IMR-90 (cell line): ENCODE measurements around the gene TNRC18. TPM values are rescaled to one million over a fixed set of nuclear protein-coding genes. Genes with fewer than 3 reads are reported as not detected.

Experiments used
- ATAC-seq: fragments of 200-7000 bp; cut with Tn5 transposase; 2 replicates; pipeline ENCODE4 v1.9.1; 2020; ENCODE audit warnings: low read depth, mild to moderate bottlenecking, moderate library complexity
- BruUV-seq: library from RNA; stranded (reverse); fragments of 400-500 nt; replicated peaks from 2 replicates; lab custom pipeline; 2021; lab: Mats Ljungman, UMichigan
- CTCF ChIA-PET: fragments of 300-600 bp; formaldehyde crosslinking; extraction: SDS; loops from one replicate; lab custom pipeline; 2021; ENCODE audit warnings: antibody characterized with exemption; lab: Yijun Ruan, JAX
- POLR2A ChIA-PET: fragments of 300-600 bp; sonication (Branson Sonifier 250); formaldehyde crosslinking; loops from one replicate; lab custom pipeline; 2022; ENCODE audit warnings: antibody characterized with exemption; ENCODE audit not compliant: unreplicated experiment; lab: Charles Lee
- DNase-seq: peaks from one replicate; pipeline ENCODE4 v3.0.0; 2013
- H2AFZ ChIP-seq: replicated peaks from 2 replicates; pipeline ENCODE3; 2013; ENCODE audit warnings: low read length, mild to moderate bottlenecking; ENCODE audit not compliant: poor library complexity
- H2AK5ac ChIP-seq: 2 replicates; pipeline ENCODE4 v1.6.1; 2013; ENCODE audit warnings: low read depth, low read length, inconsistent platforms
- H2AK9ac ChIP-seq: replicated peaks from 2 replicates; pipeline ENCODE3; 2013; ENCODE audit warnings: mild to moderate bottlenecking, low read depth, low read length, moderate library complexity; ENCODE audit not compliant: poor library complexity
- H2BK120ac ChIP-seq: 2 replicates; pipeline ENCODE4 v1.6.1; 2013; ENCODE audit warnings: low read depth, low read length, inconsistent platforms
- H2BK15ac ChIP-seq: 3 replicates; pipeline ENCODE4 v1.6.1; 2013; ENCODE audit warnings: low read depth, low read length, inconsistent platforms
- H2BK20ac ChIP-seq: 2 replicates; pipeline ENCODE4 v1.6.1; 2013; ENCODE audit warnings: low read depth, mild to moderate bottlenecking, inconsistent platforms, low read length, moderate library complexity
- H2BK5ac ChIP-seq: 2 replicates; pipeline ENCODE4 v1.6.1; 2013; ENCODE audit warnings: mild to moderate bottlenecking, low read depth, low read length, inconsistent platforms; ENCODE audit not compliant: poor library complexity, severe bottlenecking
- H3K14ac ChIP-seq: replicated peaks from 2 replicates; pipeline ENCODE4 v1.6.1; 2013; ENCODE audit warnings: low read depth, low read length, inconsistent platforms
- H3K18ac ChIP-seq: 2 replicates; pipeline ENCODE4 v1.6.1; 2013; ENCODE audit warnings: low read depth, low read length, control low read depth
- H3K23ac ChIP-seq: 2 replicates; pipeline ENCODE4 v1.6.1; 2013; ENCODE audit warnings: low read depth, low read length, inconsistent platforms
- H3K27ac ChIP-seq: 2 replicates; pipeline ENCODE4 v1.5.1; 2013; ENCODE audit warnings: mild to moderate bottlenecking, control low read depth, low read length; ENCODE audit not compliant: insufficient read depth
- H3K27me3 ChIP-seq: 2 replicates; pipeline ENCODE4 v1.6.1; 2013; ENCODE audit warnings: low read length; ENCODE audit not compliant: control insufficient read depth, insufficient read depth
- H3K36me3 ChIP-seq: 2 replicates; pipeline ENCODE4 v1.6.1; 2013; ENCODE audit warnings: low read length, mixed read lengths; ENCODE audit not compliant: control insufficient read depth, insufficient read depth
- H3K4ac ChIP-seq: 2 replicates; pipeline ENCODE4 v1.6.1; 2013; ENCODE audit warnings: low read depth, low read length, inconsistent platforms
- H3K4me1 ChIP-seq: 2 replicates; pipeline ENCODE4 v1.6.1; 2013; ENCODE audit warnings: low read length, mixed read lengths; ENCODE audit not compliant: control insufficient read depth, insufficient read depth
- H3K4me2 ChIP-seq: 2 replicates; pipeline ENCODE4 v1.6.1; 2013; ENCODE audit warnings: low read depth, mild to moderate bottlenecking, control low read depth, low read length, moderate library complexity
- H3K4me3 ChIP-seq: 2 replicates; pipeline ENCODE4 v1.5.1; 2013; ENCODE audit warnings: low read depth, mild to moderate bottlenecking, control low read depth, low read length, moderate library complexity; ENCODE audit not compliant: insufficient read depth
- H3K56ac ChIP-seq: 2 replicates; pipeline ENCODE4 v1.6.1; 2013; ENCODE audit warnings: low read length, inconsistent platforms; ENCODE audit not compliant: insufficient read depth; ENCODE audit errors: extremely low read depth
- H3K79me1 ChIP-seq, 2 experiments: 2 replicates each; pipeline ENCODE4 v1.6.1; 2013; ENCODE audit warnings: low read length in 2 of 2, inconsistent platforms in 1 of 2, low read depth in 1 of 2
- H3K9ac ChIP-seq: 2 replicates; pipeline ENCODE4 v1.6.1; 2013; ENCODE audit warnings: low read depth, low read length, control low read depth
- H3K9me1 ChIP-seq: 2 replicates; pipeline ENCODE4 v1.6.1; 2013; ENCODE audit warnings: low read length, inconsistent platforms; ENCODE audit not compliant: insufficient read depth
- H3K9me3 ChIP-seq: 2 replicates; pipeline ENCODE4 v1.6.1; 2013; ENCODE audit warnings: low read length; ENCODE audit not compliant: control insufficient read depth, insufficient read depth
- H4K20me1 ChIP-seq: 2 replicates; pipeline ENCODE4 v1.6.1; 2013; ENCODE audit warnings: low read length, inconsistent platforms; ENCODE audit not compliant: insufficient read depth
- H4K5ac ChIP-seq: 2 replicates; pipeline ENCODE4 v1.6.1; 2013; ENCODE audit warnings: mild to moderate bottlenecking, low read depth, low read length, control low read depth
- H4K8ac ChIP-seq, 2 experiments: 2 replicates each; pipeline ENCODE4 v1.6.1; 2013; ENCODE audit warnings: low read depth in 2 of 2, low read length in 2 of 2, control low read depth in 1 of 2, inconsistent platforms in 1 of 2
- H4K91ac ChIP-seq: 2 replicates; pipeline ENCODE4 v1.6.1; 2013; ENCODE audit warnings: low read depth, low read length, inconsistent platforms; ENCODE audit not compliant: insufficient read depth
- BHLHE40 ChIP-seq: fragments of 150-350 bp; IDR thresholded peaks from 2 replicates; pipeline ENCODE4 v1.6.1; 2016; ENCODE audit warnings: mild to moderate bottlenecking, low read depth, low read length
- CEBPB ChIP-seq: IDR thresholded peaks from 2 replicates; pipeline ENCODE4 v1.6.1; 2012; ENCODE audit warnings: low read depth, low read length, improper control_type of control experiment
- CHD1 ChIP-seq: IDR thresholded peaks from 2 replicates; pipeline ENCODE4 v1.6.1; 2012; ENCODE audit warnings: low read depth, low read length, improper control_type of control experiment
- ELK1 ChIP-seq: fragments of 150-350 bp; IDR thresholded peaks from 2 replicates; pipeline ENCODE4 v1.6.1; 2016; ENCODE audit warnings: low read depth, mild to moderate bottlenecking, low read length, moderate library complexity, borderline replicate concordance
- FOS ChIP-seq: fragments of 150-350 bp; IDR thresholded peaks from 2 replicates; pipeline ENCODE4 v1.6.1; 2016; ENCODE audit warnings: low read depth, low read length
- MAFK ChIP-seq: IDR thresholded peaks from 2 replicates; pipeline ENCODE4 v1.6.1; 2012; ENCODE audit warnings: low read depth, low read length, improper control_type of control experiment
- MAZ ChIP-seq: IDR thresholded peaks from 2 replicates; pipeline ENCODE4 v1.6.1; 2012; ENCODE audit warnings: low read depth, mild to moderate bottlenecking, low read length, improper control_type of control experiment, moderate library complexity, borderline replicate concordance
- MXI1 ChIP-seq: IDR thresholded peaks from 2 replicates; pipeline ENCODE4 v1.6.1; 2012; ENCODE audit warnings: low read depth, mild to moderate bottlenecking, low read length, moderate library complexity, borderline replicate concordance
- NFE2L2 ChIP-seq: fragments of 150-350 bp; IDR thresholded peaks from 2 replicates; pipeline ENCODE4 v1.6.1; 2016; ENCODE audit warnings: low read depth, mild to moderate bottlenecking, low read length
- POLR2A ChIP-seq: IDR thresholded peaks from 2 replicates; pipeline ENCODE4 v1.6.1; 2012; ENCODE audit warnings: mild to moderate bottlenecking, low read depth, low read length
- RAD21 ChIP-seq: IDR thresholded peaks from 2 replicates; pipeline ENCODE4 v1.6.1; 2012; ENCODE audit warnings: low read length, improper control_type of control experiment
- RCOR1 ChIP-seq: IDR thresholded peaks from 2 replicates; pipeline ENCODE4 v1.6.1; 2012; ENCODE audit warnings: mild to moderate bottlenecking, low read length, improper control_type of control experiment; ENCODE audit not compliant: insufficient replicate concordance
- RFX5 ChIP-seq: IDR thresholded peaks from 2 replicates; pipeline ENCODE4 v1.8.0; 2012; ENCODE audit warnings: low read depth, mild to moderate bottlenecking, low read length, moderate library complexity
- SMC3 ChIP-seq: fragments of 150-350 bp; IDR thresholded peaks from 2 replicates; pipeline ENCODE4 v1.6.1; 2016; ENCODE audit warnings: low read depth, mild to moderate bottlenecking, antibody characterized with exemption, low read length, moderate library complexity
- USF2 ChIP-seq: fragments of 150-350 bp; IDR thresholded peaks from 2 replicates; pipeline ENCODE4 v1.6.1; 2017; ENCODE audit warnings: mild to moderate bottlenecking, antibody characterized with exemption, low read length, low read depth
- WGBS, 2 experiments: methylation state at CpG; one replicate each; pipeline versions ENCODE4 v1.1.5 to v1.1.7; 2013; ENCODE audit warnings: missing lambda C conversion rate in 2 of 2; ENCODE audit not compliant: insufficient read length in 1 of 2; ENCODE audit errors: extremely low coverage in 2 of 2; 5-methylcytosine and 5-hydroxymethylcytosine counted together
- dilution Hi-C: fragments of 300-500 bp; cut with HindIII; formaldehyde crosslinking; loops from one replicate; pipeline ENCODE4 v1.14.3; 2018; ENCODE audit warnings: low sequenced_read_pairs; ENCODE audit not compliant: unreplicated experiment
- in situ Hi-C: fragments of 300-500 bp; cut with MboI; formaldehyde crosslinking; loops from 3 replicates; pipeline ENCODE4 v1.14.3; 2019; ENCODE audit warnings: low sequenced_read_pairs, inconsistent platforms, mixed read lengths
- intact Hi-C: fragments of 100-400 bp; cut with micrococcal nuclease; formaldehyde crosslinking; loops from 2 replicates; pipeline ENCODE4 v1.10.0; 2022
- polyA plus RNA-seq, 3 experiments: library from polyadenylated mRNA; depleted of rRNA; stranded (reverse); fragments of >200 nt; gene quantifications; 2 replicates each; pipeline ENCODE4 v1.2.3, GENCODE V29; 2012; ENCODE audit warnings: low replicate concordance in 1 of 3
- total RNA-seq: library from RNA; depleted of rRNA; stranded (reverse); fragments of >200 nt; gene quantifications from 2 replicates; pipeline ENCODE4 v1.2.3, GENCODE V29; 2012
- TF ChIP-seq, protein P1 (sequence below): conservative IDR thresholded peaks from 2 replicates; pipeline ENCODE4 v1.5.1; 2012; ENCODE audit warnings: mild to moderate bottlenecking, low read depth, low read length, improper control_type of control experiment

The TNRC18 gene
- total and polyA plus RNA-seq, 2 of the 4 experiments (the other 2 are of a cell fraction): 4.7 to 29.6 TPM

DNA sequence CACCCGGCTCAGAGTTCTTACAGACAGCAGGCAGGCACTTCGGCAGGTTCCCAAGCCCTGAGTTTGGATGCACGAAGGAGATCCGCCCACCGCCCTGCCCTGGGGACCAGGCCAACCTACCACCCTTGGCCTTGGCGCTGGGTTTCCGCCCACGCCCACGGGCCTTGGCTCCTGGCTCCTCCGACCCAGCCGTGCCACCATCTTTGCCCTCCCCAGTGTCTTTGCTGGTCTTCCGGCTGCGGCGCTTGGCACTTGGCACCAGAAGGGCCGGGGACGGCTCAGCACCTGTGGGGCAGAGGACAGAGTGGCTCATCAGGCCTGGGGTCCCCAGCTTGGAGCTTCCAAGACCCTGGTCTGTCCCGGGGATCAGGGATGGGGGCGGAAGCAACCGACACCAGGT is 108.8 kb downstream of the TNRC18 start:
- TF ChIP-seq RAD21 (no peak), USF2 (no peak), ELK1 (no peak), RFX5 (no peak), POLR2A (no peak), FOS (no peak), MAFK (no peak), CHD1 (no peak), MAZ (no peak), NFE2L2 (no peak), MXI1 (no peak), BHLHE40 (no peak), SMC3 (no peak), RCOR1 (no peak), CEBPB (no peak)
- TF ChIP-seq, protein P1, sequence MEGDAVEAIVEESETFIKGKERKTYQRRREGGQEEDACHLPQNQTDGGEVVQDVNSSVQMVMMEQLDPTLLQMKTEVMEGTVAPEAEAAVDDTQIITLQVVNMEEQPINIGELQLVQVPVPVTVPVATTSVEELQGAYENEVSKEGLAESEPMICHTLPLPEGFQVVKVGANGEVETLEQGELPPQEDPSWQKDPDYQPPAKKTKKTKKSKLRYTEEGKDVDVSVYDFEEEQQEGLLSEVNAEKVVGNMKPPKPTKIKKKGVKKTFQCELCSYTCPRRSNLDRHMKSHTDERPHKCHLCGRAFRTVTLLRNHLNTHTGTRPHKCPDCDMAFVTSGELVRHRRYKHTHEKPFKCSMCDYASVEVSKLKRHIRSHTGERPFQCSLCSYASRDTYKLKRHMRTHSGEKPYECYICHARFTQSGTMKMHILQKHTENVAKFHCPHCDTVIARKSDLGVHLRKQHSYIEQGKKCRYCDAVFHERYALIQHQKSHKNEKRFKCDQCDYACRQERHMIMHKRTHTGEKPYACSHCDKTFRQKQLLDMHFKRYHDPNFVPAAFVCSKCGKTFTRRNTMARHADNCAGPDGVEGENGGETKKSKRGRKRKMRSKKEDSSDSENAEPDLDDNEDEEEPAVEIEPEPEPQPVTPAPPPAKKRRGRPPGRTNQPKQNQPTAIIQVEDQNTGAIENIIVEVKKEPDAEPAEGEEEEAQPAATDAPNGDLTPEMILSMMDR: no peak
- in situ Hi-C loops: no loop called here

More for the DNA sequence above, 108.8 kb downstream of the TNRC18 start:
- POLR2A ChIA-PET: no interaction called here
- H4K5ac ChIP-seq: no peak overlapping the region
- CTCF ChIA-PET: no interaction called here
- no peak for ATAC-seq
- no peak overlapping the region for H2AK5ac ChIP-seq
- no peak overlapping the region for H2AFZ ChIP-seq
- H3K79me1 ChIP-seq: peaks cover 5% of the 10 kb centered on the region in 2 experiments; a peak in 3 of 4 replicates
- WGBS, 2 experiments: 90% methylated on average over 8 of the region's 19 CpGs; no CpG with 5 or more reads in 1 of the 2 experiments
- no peak overlapping the region for H3K56ac ChIP-seq
- H3K14ac ChIP-seq: no peak overlapping the region
- H3K23ac ChIP-seq: no peak overlapping the region
- no TSS peak for BruUV-seq
- H3K4me2 ChIP-seq: no peak overlapping the region
- H3K27ac ChIP-seq: no peak overlapping the region
- no peak overlapping the region for H2BK5ac ChIP-seq
- peaks cover 5% of the 10 kb centered on the region for H3K9me1 ChIP-seq
- H3K36me3 ChIP-seq: peaks cover 67% of the 10 kb centered on the region
- H3K18ac ChIP-seq: no peak overlapping the region
- intact Hi-C loops: no loop called here
- H2BK20ac ChIP-seq: no peak overlapping the region
- no peak overlapping the region for H4K91ac ChIP-seq
- no peak for DNase-seq
- no peak overlapping the region for H2BK15ac ChIP-seq
- H3K4me1 ChIP-seq: no peaks in the 10 kb centered on the region
- H2AK9ac ChIP-seq: no peak overlapping the region
- H4K20me1 ChIP-seq: peaks cover 6% of the 10 kb centered on the region; the same call in 1 of the 2 replicates
- H3K27me3 ChIP-seq: no peaks in the 10 kb centered on the region
- no peak overlapping the region for H4K8ac ChIP-seq
- H3K4ac ChIP-seq: no peak overlapping the region
- dilution Hi-C loops: no loop called here
- H3K9ac ChIP-seq: no peak overlapping the region
- peaks cover 8% of the 10 kb centered on the region for H3K9me3 ChIP-seq
- H2BK120ac ChIP-seq: no peak overlapping the region
- H3K4me3 ChIP-seq: no peak overlapping the region
